Activated CD8-positive, alpha-beta memory T cell treated with anti-CD3 and anti-CD28 coated beads, Interleukin-2, amount 50 U/mL, for 24 hours (primary cell): ENCODE measurements around the gene DMXL1.
"Not testable (repeated sequence)": the region's sequence is repeated elsewhere in the genome, so short reads cannot be mapped to it uniquely, and the experiment has no call there.

Source experiments
- DNase-seq: peaks from one replicate; pipeline ENCODE4 v3.0.0-alpha.2; 2020; ENCODE audit errors: extremely low read depth

DMXL1 gene

GRCh38 chr5:119070578-119070827 lies 384 bp upstream of the DMXL1 start:
- DNase-seq, result no peak

DNA sequence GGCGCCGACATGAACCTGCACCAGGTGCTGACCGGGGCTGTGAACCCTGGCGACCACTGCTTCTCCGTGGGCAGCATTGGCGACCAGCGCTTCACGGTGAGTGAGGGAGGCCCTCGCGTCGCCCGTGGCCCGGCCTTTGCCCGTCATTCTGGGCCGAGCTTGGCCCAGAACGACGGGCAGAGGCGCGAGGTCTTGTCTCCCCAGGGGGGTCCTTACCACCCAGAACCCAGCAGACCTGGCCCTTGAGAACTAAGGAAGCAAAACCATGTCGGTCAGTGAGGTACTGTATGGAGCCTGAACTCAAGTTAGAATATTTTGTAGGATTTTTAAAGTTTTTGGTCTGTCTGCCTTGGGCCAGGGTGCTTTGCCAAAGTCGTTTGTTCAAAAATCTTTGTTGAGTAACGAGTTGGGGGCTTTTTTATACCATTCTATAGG lies 691 bp downstream of the DMXL1 start:
- DNase-seq, result no peak

DNA sequence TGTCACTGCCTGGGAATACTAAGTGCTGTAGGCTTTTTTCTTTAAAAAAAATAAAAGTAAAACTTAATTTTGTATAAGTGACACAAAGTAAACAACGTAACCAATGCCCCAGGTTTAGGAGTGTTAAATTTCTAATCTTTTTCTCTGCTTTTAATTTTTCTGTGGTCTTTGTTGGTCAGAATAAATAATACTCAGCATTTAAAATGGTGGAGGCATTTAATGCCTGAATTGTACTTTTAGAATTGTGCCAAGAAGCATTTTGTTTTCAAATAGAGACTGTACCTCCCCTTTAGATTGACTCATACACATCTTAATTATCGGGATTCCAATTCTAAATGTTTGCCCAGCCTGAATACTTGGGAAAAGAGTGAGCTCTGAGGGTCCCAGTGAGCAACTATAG lies 1.6 kb downstream of the DMXL1 start:
- no peak for DNase-seq

GRCh38 chr5:119073746-119074337 lies 3.0 kb downstream of the DMXL1 start:
- not testable (repeated sequence) for DNase-seq

GRCh38 chr5:119074419-119074818 lies 3.5 kb downstream of the DMXL1 start:
- DNase-seq, result no peak

GRCh38 chr5:119075269-119075668 lies 4.4 kb downstream of the DMXL1 start:
- not testable (repeated sequence) for DNase-seq

DNA sequence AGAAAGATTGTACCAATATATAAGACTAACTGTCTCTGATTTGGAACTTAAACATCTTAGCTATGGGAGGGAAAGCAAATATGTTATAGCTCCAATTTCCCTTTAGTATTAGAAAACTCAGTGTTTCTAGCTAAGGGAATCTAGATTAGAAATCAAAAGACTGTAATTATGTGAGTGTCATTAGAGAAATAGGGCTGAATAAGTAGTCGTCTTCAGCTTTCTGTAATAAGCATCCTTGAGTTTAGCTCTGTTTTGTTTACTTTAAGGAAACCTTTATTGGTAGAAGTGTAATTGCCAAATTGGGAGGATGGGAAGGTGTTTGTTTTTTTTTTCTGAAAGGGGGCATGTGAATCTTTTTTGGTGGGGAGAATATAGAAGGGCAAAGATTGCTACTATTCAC lies 5.2 kb downstream of the DMXL1 start:
- no peak for DNase-seq

DNA sequence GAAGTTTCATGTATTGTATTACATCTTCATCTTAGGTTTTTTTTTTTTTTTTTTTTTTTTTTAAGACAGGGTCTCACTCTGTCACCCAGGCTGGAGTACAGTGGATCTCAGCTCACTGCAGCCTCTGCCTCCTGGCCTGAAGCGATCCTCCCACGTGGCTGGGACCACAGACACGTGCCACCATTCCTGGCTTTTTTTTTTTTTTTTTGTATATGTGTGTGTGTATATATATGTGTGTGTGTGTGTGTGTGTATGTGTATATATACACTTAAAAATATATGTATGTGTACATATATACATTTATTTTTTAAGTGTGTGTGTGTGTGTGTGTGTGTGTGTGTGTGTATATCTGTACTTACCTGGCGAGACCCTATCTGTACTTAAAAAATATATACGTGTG lies 6.6 kb downstream of the DMXL1 start:
- DNase-seq, result no peak

GRCh38 chr5:119078071-119078846 lies 7.4 kb downstream of the DMXL1 start:
- no peak for DNase-seq

GRCh38 chr5:119078861-119079260 lies 8.0 kb downstream of the DMXL1 start:
- DNase-seq, result no peak

DNA sequence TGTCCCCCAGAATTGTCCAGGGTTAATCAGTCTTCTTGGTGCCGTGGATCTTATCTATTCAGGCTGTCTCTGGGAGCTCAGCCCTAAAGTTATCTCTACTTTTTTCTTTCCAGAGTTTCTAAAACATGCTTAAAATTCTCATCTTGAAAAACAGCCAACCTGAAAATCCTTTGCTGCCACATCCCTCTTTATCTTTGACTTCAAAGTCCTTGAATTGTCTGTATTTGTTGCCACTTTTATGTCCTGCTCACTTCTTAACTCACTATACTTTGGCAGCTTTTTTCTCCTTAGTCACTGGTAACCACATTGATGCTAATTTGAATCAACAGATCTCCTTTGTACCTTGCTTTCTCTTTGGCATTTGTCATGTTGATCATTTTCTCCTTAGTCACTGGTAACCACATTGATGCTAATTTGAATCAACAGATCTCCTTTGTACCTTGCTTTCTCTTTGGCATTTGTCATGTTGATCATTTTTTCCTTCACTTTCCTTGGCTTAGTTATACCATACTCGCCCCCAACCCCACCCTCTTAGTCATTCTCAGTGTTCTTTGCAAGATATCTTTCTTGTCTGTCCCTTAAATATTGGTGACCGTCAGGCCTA lies 8.5 kb downstream of the DMXL1 start:
- no peak for DNase-seq

DNA sequence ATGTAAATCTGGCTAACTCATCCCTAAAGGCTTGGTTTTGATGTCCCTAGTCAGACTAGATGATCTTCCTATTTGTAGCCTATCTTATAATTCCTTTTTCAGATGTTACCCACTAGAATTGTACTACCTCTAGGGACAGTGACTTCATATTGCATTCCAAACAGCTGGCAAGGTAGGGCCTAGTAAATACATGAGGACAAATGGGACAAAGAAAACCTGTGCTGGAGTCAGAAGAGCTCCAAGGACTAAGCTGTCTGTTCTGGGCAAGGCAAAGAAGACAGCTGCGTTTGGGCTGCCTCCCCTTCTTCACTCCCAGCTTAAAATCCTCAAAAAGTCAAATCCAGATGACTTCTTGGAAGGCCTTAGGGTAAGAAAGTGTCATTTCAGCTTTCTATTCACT lies 10.0 kb downstream of the DMXL1 start:
- DNase-seq, result no peak

DNA sequence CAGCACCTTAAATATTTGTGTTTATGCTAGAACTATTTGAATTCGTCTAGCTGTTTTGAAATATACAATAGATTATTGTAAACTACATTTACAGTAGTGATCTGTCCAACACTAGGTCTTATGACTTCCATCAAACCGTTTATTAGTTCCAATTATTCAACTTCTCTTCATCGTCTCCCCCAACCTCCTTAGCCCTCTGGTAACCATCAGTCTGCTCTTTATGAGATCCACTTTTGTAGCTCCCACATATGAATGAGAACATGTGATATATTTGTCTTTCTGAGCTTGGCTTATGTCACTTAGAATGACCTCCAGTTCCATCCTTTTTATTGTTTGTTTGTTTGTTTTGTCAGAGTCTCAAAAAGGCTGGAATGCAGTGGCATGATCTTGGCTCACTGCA lies 11.8 kb downstream of the DMXL1 start:
- no peak for DNase-seq

DNA sequence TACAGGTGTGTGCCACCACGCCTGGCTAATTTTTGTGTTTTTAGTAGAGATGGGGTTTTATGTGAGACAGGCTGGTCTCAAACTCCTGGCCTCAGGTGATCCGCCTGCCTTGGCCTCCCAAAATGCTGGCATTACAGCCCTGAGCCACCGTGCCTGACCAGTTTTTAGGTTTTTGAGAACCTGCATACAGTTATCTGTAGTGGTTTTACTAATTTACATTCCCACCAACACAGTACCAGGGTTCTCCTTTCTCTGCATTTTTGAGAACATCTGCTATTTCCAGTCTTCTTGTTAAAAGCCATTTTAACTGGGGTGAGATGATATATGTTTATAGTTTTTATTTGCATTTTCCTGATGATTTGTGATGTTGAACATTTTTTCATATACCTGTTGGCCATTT lies 12.8 kb downstream of the DMXL1 start:
- no peak for DNase-seq

DNA sequence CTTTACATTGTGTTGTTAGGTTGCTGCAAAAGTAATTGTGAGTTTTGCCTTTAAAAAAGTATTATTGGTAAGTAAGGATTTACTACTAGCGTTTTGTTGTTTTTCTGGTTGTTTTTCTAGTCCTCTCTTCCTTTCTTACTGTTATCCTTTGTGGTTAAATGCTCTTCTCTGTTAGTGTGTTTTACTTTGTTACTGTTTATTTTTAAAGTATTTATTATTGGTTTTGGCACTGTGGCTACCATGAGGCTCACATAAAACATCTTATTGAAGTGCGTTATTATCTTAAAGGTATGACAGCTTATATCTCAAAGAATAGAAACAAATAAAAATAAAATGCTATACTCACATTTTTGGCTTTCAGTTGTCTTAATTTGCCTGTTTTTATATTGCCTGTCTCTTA lies 17.6 kb downstream of the DMXL1 start:
- DNase-seq, result no peak

DNA sequence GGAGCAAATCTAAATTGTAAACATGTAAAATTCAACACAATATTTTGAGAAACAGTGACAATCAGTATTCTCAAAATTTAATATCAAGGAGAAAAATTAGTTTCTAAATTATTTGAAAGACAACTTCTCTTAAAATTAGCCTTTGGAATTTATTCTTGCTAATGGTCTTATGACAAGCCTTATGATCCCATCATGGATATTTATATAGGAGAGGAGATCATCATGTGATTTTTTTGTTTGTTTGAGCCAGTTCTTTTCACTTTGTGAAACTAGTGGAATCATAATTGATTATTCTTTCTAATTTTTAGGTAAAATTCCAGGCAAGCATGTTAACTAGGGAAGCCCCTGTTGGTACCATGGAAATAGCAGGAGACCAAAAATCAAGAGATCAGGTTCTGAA lies 24.7 kb downstream of the DMXL1 start:
- DNase-seq, result no peak

DNA sequence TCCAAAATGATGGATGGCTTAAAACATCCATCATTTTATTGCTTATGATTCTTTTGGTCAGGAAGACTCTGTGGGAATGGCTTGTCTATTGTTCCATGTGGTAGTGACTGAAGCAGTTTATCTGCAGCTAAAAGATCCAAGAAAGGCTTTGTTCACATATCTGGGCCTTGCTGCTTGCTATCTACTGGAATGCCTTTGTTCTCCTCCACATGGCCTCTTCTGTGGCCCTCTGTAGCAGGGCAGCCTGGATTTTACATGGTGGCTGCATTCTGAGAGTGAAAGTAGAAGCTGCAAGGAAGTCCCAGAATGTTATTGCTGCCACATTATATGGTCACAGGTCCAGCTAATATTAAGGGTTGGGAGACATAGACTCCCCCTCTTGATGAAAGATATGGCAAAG lies 35.1 kb downstream of the DMXL1 start:
- no peak for DNase-seq

DNA sequence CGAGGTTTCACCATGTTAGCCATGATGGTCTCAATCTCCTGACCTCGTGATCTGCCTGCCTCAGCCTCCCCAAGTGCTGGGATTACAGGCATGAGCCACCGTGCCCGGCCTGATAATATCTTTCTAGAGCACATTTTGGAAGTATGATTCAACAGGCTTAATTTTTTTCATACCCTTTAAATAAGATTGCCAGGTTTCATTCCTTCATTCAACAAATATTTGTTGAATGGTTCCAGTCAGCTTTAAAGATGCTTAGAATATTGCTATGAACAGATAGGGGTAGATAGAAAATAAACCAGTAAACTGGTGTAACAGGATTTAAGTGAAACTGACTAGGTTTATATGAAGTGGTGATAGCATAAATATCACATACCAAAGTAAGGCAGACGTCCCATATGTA lies 41.3 kb downstream of the DMXL1 start:
- no peak for DNase-seq

GRCh38 chr5:119117237-119117636 lies 46.4 kb downstream of the DMXL1 start:
- DNase-seq, result no peak

GRCh38 chr5:119118000-119118399 lies 47.1 kb downstream of the DMXL1 start:
- no peak for DNase-seq

DNA sequence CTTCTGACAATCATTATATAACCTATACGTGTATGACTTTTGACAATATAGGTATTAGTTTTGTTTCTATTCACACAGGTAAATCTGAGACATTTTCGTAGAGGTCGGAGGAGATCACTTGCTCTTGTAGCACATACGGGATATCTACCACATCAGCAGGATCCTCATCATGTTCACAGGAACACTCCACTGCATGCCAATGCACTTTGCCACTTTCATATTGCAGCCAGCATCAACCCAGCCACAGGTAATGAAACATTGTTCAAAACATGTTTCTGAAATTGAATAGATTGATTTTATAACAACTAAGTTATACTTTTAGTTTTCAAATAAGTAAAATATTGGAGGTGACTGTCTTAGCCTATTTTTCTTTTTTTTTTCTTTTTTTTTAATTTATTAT lies 50.0 kb downstream of the DMXL1 start:
- DNase-seq, result no peak

DNA sequence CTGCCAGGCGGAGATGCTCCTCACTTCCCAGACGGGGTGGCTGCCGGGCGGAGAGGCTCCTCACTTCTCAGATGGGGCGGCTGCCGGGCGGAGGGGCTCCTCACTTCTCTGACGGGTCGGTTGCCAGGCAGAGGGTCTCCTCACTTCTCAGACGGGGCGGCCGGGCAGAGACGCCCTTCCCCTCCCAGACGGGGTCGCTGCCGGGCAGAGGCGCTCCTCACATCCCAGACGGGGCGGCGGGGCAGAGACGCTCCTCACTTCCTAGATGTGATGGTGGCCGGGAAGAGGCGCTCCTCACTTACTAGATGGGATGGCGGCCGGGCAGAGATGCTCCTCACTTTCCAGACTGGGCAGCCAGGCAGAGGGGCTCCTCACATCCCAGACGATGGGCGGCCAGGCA lies 51.6 kb downstream of the DMXL1 start:
- not testable (repeated sequence) for DNase-seq

DNA sequence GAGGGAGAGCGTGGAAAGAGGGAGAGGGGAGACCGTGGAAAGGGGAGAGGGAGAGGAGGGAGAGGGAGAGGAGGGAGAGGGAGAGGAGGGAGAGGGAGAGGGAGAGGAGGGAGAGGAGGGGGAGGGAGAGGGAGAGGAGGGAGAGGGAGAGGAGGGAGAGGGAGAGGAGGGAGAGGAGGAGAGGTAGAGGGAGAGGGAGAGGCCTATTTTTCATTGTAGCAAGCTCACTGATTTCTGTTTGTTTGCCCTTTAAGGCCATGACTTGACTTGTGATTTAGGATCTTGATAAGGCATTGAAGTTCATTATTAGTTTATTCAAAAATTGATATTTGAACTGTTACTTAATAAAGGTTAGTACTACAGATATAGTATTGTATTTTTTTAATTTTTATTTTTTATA lies 52.4 kb downstream of the DMXL1 start:
- DNase-seq, result no peak

GRCh38 chr5:119129770-119130169 lies 58.9 kb downstream of the DMXL1 start:
- no peak for DNase-seq
